Fibroblast of mammary gland (primary cell): ENCODE results near the gene GZF1.

Source experiments
- DNase-seq: peaks from one replicate; pipeline ENCODE4 v3.0.0-alpha.2; 2010; ENCODE audit warnings: low read depth
- H3K4me3 ChIP-seq: 2 replicates; pipeline ENCODE4 v1.5.1; 2011; ENCODE audit warnings: low read depth, mild to moderate bottlenecking, low read length, moderate library complexity; ENCODE audit not compliant: control insufficient read depth
- TF ChIP-seq, protein P1 (sequence below): conservative IDR thresholded peaks from 2 replicates; pipeline ENCODE4 v1.5.1; 2011; ENCODE audit warnings: low read depth, low read length, inconsistent platforms; ENCODE audit not compliant: control insufficient read depth, insufficient read depth

Gene GZF1

DNA sequence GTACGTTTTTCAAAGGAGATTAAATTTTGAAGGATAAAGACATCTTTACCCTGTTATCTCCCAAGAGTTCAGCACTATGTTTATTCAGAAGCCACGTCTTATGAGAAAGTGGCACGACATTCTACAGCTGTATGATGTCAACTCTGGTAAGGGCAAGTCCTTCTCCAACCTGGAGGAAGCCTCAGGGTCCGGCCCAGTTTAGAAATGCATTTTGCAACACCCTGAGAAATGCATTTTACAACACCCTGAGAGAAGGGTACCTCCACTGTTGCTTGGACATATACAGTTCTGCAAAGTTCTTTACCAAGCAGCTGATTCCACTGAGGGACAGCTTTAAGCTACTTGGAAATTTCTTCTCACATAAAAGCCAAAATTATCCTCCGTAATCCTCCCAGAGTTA lies 41.8 kb downstream of the GZF1 start:
- TF ChIP-seq, protein P1, sequence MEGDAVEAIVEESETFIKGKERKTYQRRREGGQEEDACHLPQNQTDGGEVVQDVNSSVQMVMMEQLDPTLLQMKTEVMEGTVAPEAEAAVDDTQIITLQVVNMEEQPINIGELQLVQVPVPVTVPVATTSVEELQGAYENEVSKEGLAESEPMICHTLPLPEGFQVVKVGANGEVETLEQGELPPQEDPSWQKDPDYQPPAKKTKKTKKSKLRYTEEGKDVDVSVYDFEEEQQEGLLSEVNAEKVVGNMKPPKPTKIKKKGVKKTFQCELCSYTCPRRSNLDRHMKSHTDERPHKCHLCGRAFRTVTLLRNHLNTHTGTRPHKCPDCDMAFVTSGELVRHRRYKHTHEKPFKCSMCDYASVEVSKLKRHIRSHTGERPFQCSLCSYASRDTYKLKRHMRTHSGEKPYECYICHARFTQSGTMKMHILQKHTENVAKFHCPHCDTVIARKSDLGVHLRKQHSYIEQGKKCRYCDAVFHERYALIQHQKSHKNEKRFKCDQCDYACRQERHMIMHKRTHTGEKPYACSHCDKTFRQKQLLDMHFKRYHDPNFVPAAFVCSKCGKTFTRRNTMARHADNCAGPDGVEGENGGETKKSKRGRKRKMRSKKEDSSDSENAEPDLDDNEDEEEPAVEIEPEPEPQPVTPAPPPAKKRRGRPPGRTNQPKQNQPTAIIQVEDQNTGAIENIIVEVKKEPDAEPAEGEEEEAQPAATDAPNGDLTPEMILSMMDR: no peak
- DNase-seq: no peak
- no peak overlapping the region for H3K4me3 ChIP-seq

DNA sequence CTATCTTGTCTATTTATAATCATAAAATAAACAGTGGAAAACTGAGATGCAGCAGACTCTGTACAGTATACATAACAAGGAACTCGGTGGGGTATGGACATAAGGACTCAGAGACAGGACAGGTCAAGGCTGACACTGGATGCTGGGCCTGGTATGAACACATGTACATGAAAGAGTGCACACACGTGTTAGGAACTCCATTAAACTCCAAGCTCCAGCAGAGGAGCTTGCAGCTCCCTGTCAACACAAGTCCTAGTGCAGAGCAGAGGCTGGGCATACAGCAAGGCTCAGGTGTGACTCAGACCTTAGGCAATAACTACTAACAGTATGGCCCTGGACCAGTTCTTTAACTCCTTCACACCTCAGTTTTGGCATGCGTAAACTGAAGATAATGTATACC lies 42.2 kb downstream of the GZF1 start:
- no peak overlapping the region for H3K4me3 ChIP-seq
- TF ChIP-seq, protein P1: no peak
- DNase-seq: peak; percentile 61

DNA sequence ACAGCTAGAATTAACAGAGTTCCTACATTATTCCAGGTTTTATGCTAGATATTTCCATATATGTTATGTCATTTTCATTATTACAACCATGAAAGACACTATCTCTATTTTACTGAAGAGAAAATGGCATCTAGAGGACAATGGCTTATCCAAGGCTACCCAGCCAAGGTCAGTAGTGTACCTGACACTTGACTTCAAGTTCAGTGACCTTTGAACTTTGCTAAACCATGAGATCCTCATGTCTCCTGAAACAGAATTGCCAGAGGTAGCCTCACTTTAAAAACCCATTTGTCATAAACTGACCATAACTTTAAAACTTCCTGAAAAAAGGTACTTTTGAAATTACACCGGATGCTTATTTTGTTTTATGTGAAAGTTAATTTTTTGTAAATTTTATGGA lies 44.9 kb downstream of the GZF1 start:
- DNase-seq: no peak
- TF ChIP-seq, protein P1: no peak
- no peak overlapping the region for H3K4me3 ChIP-seq

DNA sequence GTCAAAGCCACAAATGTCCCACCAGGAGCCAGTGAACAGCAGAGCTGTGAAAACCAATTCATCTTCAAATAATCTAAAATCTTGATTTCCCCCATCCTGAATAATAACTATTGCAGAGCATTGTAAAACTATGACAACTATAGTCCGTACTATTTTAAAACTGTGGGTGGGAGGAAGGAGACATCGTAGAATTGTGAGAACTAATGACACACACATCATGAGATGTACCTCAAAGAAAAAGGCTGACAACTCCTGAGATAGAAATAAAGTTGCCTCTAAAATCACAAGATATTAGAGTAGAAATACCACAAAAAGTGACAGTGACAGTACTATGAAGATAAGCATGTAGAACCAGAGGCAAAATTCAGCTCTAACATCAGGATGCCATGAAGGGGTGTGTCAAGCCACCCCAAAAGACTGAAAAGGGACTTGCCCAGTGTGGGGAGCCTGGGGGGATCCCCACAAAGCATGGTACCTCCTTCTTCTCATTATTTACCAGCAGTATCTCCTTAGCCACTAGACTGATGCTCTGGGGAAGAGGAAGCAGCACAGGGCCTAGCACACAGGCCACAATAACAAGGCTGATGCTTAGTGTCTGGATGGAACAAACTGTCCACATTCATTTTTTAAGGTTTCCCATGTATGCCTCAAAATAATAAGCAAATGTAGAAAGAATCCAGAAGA lies 45.9 kb downstream of the GZF1 start:
- TF ChIP-seq, protein P1: no peak
- DNase-seq: no peak
- no peak overlapping the region for H3K4me3 ChIP-seq

DNA sequence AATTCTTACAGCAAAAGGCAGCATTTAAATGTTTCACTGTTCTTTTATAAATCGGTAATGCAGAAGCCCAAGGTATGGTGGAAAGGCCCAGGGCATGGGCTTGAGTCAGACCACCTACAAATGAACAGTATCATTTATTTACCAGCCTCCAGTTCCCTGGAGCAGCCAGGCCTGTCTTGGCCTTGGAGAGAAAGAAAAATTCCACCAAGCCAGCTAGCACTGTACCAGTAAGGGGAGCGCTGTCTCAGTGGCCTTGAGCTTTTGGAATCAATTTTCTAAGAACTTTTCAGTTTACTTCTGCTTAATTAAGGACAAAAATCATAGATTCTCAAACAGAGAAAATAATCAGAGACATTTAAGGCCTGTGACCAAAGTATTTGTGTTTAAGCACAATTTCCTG lies 47.0 kb downstream of the GZF1 start:
- H3K4me3 ChIP-seq: no peak overlapping the region
- no peak for DNase-seq
- TF ChIP-seq, protein P1: no peak

DNA sequence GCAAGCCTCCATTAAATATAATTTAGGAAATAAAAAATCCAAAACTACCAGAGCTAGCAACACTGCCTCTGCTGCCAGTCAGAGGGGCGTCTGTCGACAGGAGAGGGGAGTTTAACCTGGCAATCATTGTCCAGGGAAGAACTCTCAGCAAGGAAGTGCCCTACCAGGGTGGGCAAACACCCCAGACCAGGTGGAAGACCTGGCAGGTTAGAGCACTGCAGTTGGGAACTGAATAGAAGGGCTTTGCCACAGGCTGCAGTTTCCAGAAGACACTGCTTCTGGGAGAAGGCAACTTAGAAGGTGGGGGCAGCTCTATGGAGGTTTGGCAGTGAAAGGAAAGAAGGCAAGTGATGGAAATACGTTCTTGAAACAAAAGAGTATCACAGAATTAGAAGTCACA lies 47.8 kb downstream of the GZF1 start:
- no peak for DNase-seq
- H3K4me3 ChIP-seq: no peak overlapping the region
- TF ChIP-seq, protein P1: no peak
